Brain microvascular endothelial cell (primary cell): ENCODE results near the gene CAMKK1.

ENCODE experiments used
- DNase-seq: peaks from one replicate; pipeline ENCODE4 v3.0.0-alpha.2; 2020
- H3K27ac ChIP-seq: fragments of 250-450 bp; sonication (Bioruptor Pico); 2 replicates; pipeline ENCODE4 v1.5.1; 2020; ENCODE audit warnings: mild to moderate bottlenecking, moderate library complexity
- H3K27me3 ChIP-seq: fragments of 250-450 bp; sonication (Bioruptor Pico); replicated peaks from 2 replicates; pipeline ENCODE4 v1.5.1; 2020; ENCODE audit warnings: mild to moderate bottlenecking
- H3K36me3 ChIP-seq: fragments of 250-450 bp; sonication (Bioruptor Pico); replicated peaks from 2 replicates; pipeline ENCODE4 v1.5.1; 2020; ENCODE audit warnings: mild to moderate bottlenecking
- H3K4me3 ChIP-seq: 2 replicates; pipeline ENCODE4 v1.5.1; 2011; ENCODE audit warnings: low read depth, mild to moderate bottlenecking, control low read depth, low read length, moderate library complexity
- CTCF ChIP-seq: IDR thresholded peaks from 2 replicates; pipeline ENCODE4 v1.5.1; 2011; ENCODE audit warnings: low read depth, mild to moderate bottlenecking, moderate library complexity, low read length, control low read depth, inconsistent platforms; ENCODE audit errors: missing control alignments
- in situ Hi-C: cut with HindIII; loops from 2 replicates; pipeline ENCODE4 v1.10.0; 2017; ENCODE audit warnings: low sequenced_read_pairs, low pct_ligation_motif_present

The CAMKK1 gene

GRCh38 chr17:3843935-3844516 is 48.8 kb downstream of the CAMKK1 start:
- no peak for DNase-seq
- in situ Hi-C loops, result no loop called here

GRCh38 chr17:3838206-3838605 is 54.6 kb downstream of the CAMKK1 start:
- no peak for DNase-seq
- no peak overlapping the region for H3K27ac ChIP-seq
- in situ Hi-C loops, result no loop called here
- peaks cover 59% of the 10 kb centered on the region for H3K36me3 ChIP-seq
- TF ChIP-seq CTCF, result no peak
- H3K27me3 ChIP-seq, result no peaks in the 10 kb centered on the region
- H3K4me3 ChIP-seq, result no peak overlapping the region

More at GRCh38 chr17:3843935-3844516, 48.8 kb downstream of the CAMKK1 start:
- Histone ChIP-seq H3K4me3 (no peak overlapping the region), H3K36me3 (peaks cover 35% of the 10 kb centered on the region), H3K27ac (no peak overlapping the region), H3K27me3 (no peaks in the 10 kb centered on the region)
- peak; percentile 77 for TF ChIP-seq CTCF

- Histone ChIP-seq H3K27me3 (no peaks in the 10 kb centered on the region), H3K36me3 (peaks cover 49% of the 10 kb centered on the region), H3K27ac (no peak overlapping the region), H3K4me3 (no peak overlapping the region)
- in situ Hi-C loops, result no loop called here
- no peak for TF ChIP-seq CTCF
- no peak for DNase-seq
These were observed 56.3 kb downstream of the CAMKK1 start for GRCh38 chr17:3836551-3836950.

- no peak for DNase-seq
- no peak for TF ChIP-seq CTCF
- peaks cover 46% of the 10 kb centered on the region for H3K36me3 ChIP-seq
- H3K27me3 ChIP-seq, result no peaks in the 10 kb centered on the region
- in situ Hi-C loops, result no loop called here
- no peak overlapping the region for H3K4me3 ChIP-seq
- no peak overlapping the region for H3K27ac ChIP-seq
These were observed 57.2 kb downstream of the CAMKK1 start for GRCh38 chr17:3835410-3836229.

GRCh38 chr17:3834811-3835210 is 58.0 kb downstream of the CAMKK1 start:
- Histone ChIP-seq H3K4me3 (no peak overlapping the region), H3K27me3 (no peaks in the 10 kb centered on the region), H3K36me3 (peaks cover 38% of the 10 kb centered on the region), H3K27ac (no peak overlapping the region)
- in situ Hi-C loops, result no loop called here
- DNase-seq, result no peak
- no peak for TF ChIP-seq CTCF
